OCI-LY7 (cell line): ENCODE measurements around the gene MCM6. TPM values are rescaled to one million over a fixed set of nuclear protein-coding genes. Genes with fewer than 3 reads are reported as not detected.

ENCODE experiments used
- BruUV-seq: library from RNA; stranded (reverse); fragments of 400-500 nt; replicated peaks from 2 replicates; lab custom pipeline; 2021; lab: Mats Ljungman, UMichigan
- CTCF ChIA-PET: fragments of 300-600 bp; sonication (Branson Sonifier 250); formaldehyde crosslinking; loops from one replicate; lab custom pipeline; 2022; ENCODE audit warnings: antibody characterized with exemption; ENCODE audit not compliant: unreplicated experiment; lab: Charles Lee
- POLR2A ChIA-PET: fragments of 300-600 bp; sonication (Branson Sonifier 250); formaldehyde crosslinking; loops from one replicate; lab custom pipeline; 2022; ENCODE audit warnings: antibody characterized with exemption; lab: Charles Lee
- DNase-seq: peaks from one replicate; pipeline ENCODE4 v3.0.0-alpha.2; 2015; ENCODE audit warnings: low spot score
- H2AFZ ChIP-seq: fragments of 200-600 bp; sonication (generic), shearing (Covaris generic); 2 replicates; pipeline ENCODE4 v1.6.1; 2014; ENCODE audit warnings: mild to moderate bottlenecking, antibody characterized with exemption, low read length, moderate library complexity
- H3K27ac ChIP-seq: fragments of 200-600 bp; sonication (generic); 2 replicates; pipeline ENCODE4 v1.5.1; 2014; ENCODE audit warnings: mixed run types, low read depth, mild to moderate bottlenecking, moderate library complexity, low read length, inconsistent platforms; ENCODE audit not compliant: poor library complexity, severe bottlenecking
- H3K36me3 ChIP-seq: fragments of 200-600 bp; sonication (generic); 2 replicates; pipeline ENCODE4 v1.6.1; 2014; ENCODE audit warnings: mild to moderate bottlenecking, antibody characterized with exemption, low read length, moderate library complexity, mixed read lengths; ENCODE audit not compliant: insufficient read depth
- H3K4me1 ChIP-seq: fragments of 200-600 bp; sonication (generic); 2 replicates; pipeline ENCODE4 v1.5.1; 2014; ENCODE audit warnings: mild to moderate bottlenecking, low read length; ENCODE audit not compliant: insufficient read depth, poor library complexity, severe bottlenecking
- H3K4me2 ChIP-seq: fragments of 200-600 bp; sonication (generic); 2 replicates; pipeline ENCODE4 v1.6.1; 2014; ENCODE audit warnings: mild to moderate bottlenecking, low read length
- H3K4me3 ChIP-seq: fragments of 200-600 bp; sonication (generic); 2 replicates; pipeline ENCODE4 v1.5.1; 2014; ENCODE audit warnings: mild to moderate bottlenecking, low read depth, low read length; ENCODE audit not compliant: poor library complexity, severe bottlenecking
- H3K79me2 ChIP-seq: fragments of 200-600 bp; sonication (generic); 2 replicates; pipeline ENCODE4 v1.6.1; 2016; ENCODE audit warnings: low read depth, mild to moderate bottlenecking, low read length, moderate library complexity, mixed read lengths; ENCODE audit not compliant: insufficient read depth
- H3K9me2 ChIP-seq: fragments of 200-600 bp; sonication (generic); 2 replicates; pipeline ENCODE4 v1.6.1; 2016; ENCODE audit warnings: mild to moderate bottlenecking, low read length, mixed read lengths; ENCODE audit not compliant: insufficient read depth
- H3K9me3 ChIP-seq: fragments of 200-600 bp; sonication (generic); 2 replicates; pipeline ENCODE4 v1.6.1; 2014; ENCODE audit warnings: mild to moderate bottlenecking, mixed run types, low read length, mixed read lengths
- H4K20me1 ChIP-seq: fragments of 200-600 bp; sonication (generic); 2 replicates; pipeline ENCODE4 v1.6.1; 2014; ENCODE audit warnings: mild to moderate bottlenecking, antibody characterized with exemption, low read length, moderate library complexity, mixed read lengths; ENCODE audit not compliant: insufficient read depth
- CTCF ChIP-seq: fragments of 200-600 bp; sonication (generic); conservative IDR thresholded peaks from 2 replicates; pipeline ENCODE4 v1.5.1; 2014; ENCODE audit warnings: mild to moderate bottlenecking, antibody characterized with exemption, low read length, moderate library complexity, mixed read lengths
- EZH2phosphoT487 ChIP-seq: fragments of 200-600 bp; sonication (generic); IDR thresholded peaks from 2 replicates; pipeline ENCODE4 v1.6.1; 2018; ENCODE audit warnings: low read depth, borderline replicate concordance, mild to moderate bottlenecking, mixed run types, antibody characterized with exemption, low read length, moderate library complexity, mixed read lengths
- intact Hi-C: fragments of 100-400 bp; cut with micrococcal nuclease; formaldehyde crosslinking; loops from one replicate; pipeline ENCODE4 v1.10.0; 2022; ENCODE audit not compliant: unreplicated experiment
- total RNA-seq, 2 experiments: library from RNA; depleted of rRNA in 1 of 2; stranded (reverse); fragments of >200 nt in 1 of 2; shearing (Covaris generic) in 1 of 2; gene quantifications; 2 replicates each; pipeline ENCODE4 v1.2.3, GENCODE V29; 2014 to 2022

Gene MCM6
- total RNA-seq, 2 experiments from 2014 or later = 61.2 to 171 TPM

- no TSS peak for BruUV-seq
- TF ChIP-seq CTCF (no peak), EZH2phosphoT487 (no peak)
- peaks cover 99% of the 10 kb centered on the region for H3K36me3 ChIP-seq
These were observed 5.7 kb downstream of the MCM6 start for GRCh38 chr2:135870571-135870970.

GRCh38 chr2:135863233-135863632, 13.0 kb downstream of the MCM6 start:
- H3K4me1 ChIP-seq = no peaks in the 10 kb centered on the region
- intact Hi-C loops = loop anchor here (2.0 kb wide), 1 partner anchor 14 kb away; no protein-coding TSS in a partner anchor
- DNase-seq = no peak
- H4K20me1 ChIP-seq = 0 out of 2 replicates have a peak, but pooled peaks cover 6% of the 10 kb centered on the region
- BruUV-seq = no TSS peak
- no peak overlapping the region for H2AFZ ChIP-seq
- H3K36me3 ChIP-seq = peaks cover 96% of the 10 kb centered on the region
- H3K9me3 ChIP-seq = no peaks in the 10 kb centered on the region
- CTCF ChIA-PET = no interaction called here
- TF ChIP-seq EZH2phosphoT487 (no peak), CTCF (no peak)
- POLR2A ChIA-PET = interaction anchor here (0.6 to 0.7 kb wide), 3 partner anchors 9 to 520 kb away, joined by 3 to 4 read pairs (median 3); no protein-coding TSS in a partner anchor
- no peak overlapping the region for H3K4me3 ChIP-seq
- H3K27ac ChIP-seq = no peak overlapping the region
- H3K4me2 ChIP-seq = no peak overlapping the region
- H3K79me2 ChIP-seq = peaks cover 27% of the 10 kb centered on the region; the same call in 1 of the 2 replicates
- no peaks in the 10 kb centered on the region for H3K9me2 ChIP-seq

More at GRCh38 chr2:135870571-135870970, 5.7 kb downstream of the MCM6 start:
- ChIA-PET POLR2A (interaction anchor here (1.7 kb wide), 1 partner anchor 23 kb away, joined by 3 read pairs; no protein-coding TSS in a partner anchor), CTCF (no interaction called here)
- no peak overlapping the region for H2AFZ ChIP-seq
- H3K4me3 ChIP-seq = no peak overlapping the region
- H3K4me2 ChIP-seq = no peak overlapping the region
- H3K27ac ChIP-seq = no peak overlapping the region
- H4K20me1 ChIP-seq = peaks cover 34% of the 10 kb centered on the region
- no peaks in the 10 kb centered on the region for H3K9me2 ChIP-seq
- intact Hi-C loops = no loop called here
- no peaks in the 10 kb centered on the region for H3K9me3 ChIP-seq
- no peak for DNase-seq
- peaks cover 78% of the 10 kb centered on the region for H3K79me2 ChIP-seq
- peaks cover 22% of the 10 kb centered on the region for H3K4me1 ChIP-seq

- Histone ChIP-seq H3K79me2 (peaks cover 24% of the 10 kb centered on the region; the same call in 1 of the 2 replicates), H3K9me2 (no peaks in the 10 kb centered on the region), H3K4me2 (no peak overlapping the region), H3K4me1 (no peaks in the 10 kb centered on the region), H2AFZ (no peak overlapping the region), H4K20me1 (0 out of 2 replicates have a peak, but pooled peaks cover 6% of the 10 kb centered on the region), H3K36me3 (peaks cover 96% of the 10 kb centered on the region), H3K4me3 (no peak overlapping the region), H3K9me3 (no peaks in the 10 kb centered on the region), H3K27ac (no peak overlapping the region)
- TF ChIP-seq EZH2phosphoT487 (no peak), CTCF (no peak)
- no peak for DNase-seq
- POLR2A ChIA-PET = no interaction called here
- intact Hi-C loops = loop anchor here (2.0 kb wide), 1 partner anchor 14 kb away; no protein-coding TSS in a partner anchor
- BruUV-seq = no TSS peak
- CTCF ChIA-PET = no interaction called here
These were observed 13.5 kb downstream of the MCM6 start for GRCh38 chr2:135862718-135863117.
